OCI-LY3 (cell line): ENCODE results near the gene CDKN2A.

Experiments used
- H2AFZ ChIP-seq: fragments of 200-600, 300-600 bp; shearing (Covaris generic); 2 replicates; pipeline ENCODE4 v1.6.0; 2014; ENCODE audit warnings: antibody characterized with exemption, low read depth, low read length
- H3K27ac ChIP-seq: fragments of 200-600, 300-600 bp; sonication (generic); 2 replicates; pipeline ENCODE4 v1.5.1; 2014; ENCODE audit warnings: mild to moderate bottlenecking, low read length, moderate library complexity, mixed read lengths
- H3K27me3 ChIP-seq: fragments of 200-600, 300-600 bp; sonication (generic); 2 replicates; pipeline ENCODE4 v1.6.1; 2014; ENCODE audit warnings: low read depth, low read length, mixed read lengths
- H3K36me3 ChIP-seq: fragments of 200-600, 300-600 bp; sonication (generic); replicated peaks from 2 replicates; pipeline ENCODE3; 2014; ENCODE audit warnings: low read depth, low read length, mixed read lengths
- H3K4me1 ChIP-seq: fragments of 300-600, 200-600 bp; sonication (generic); 2 replicates; pipeline ENCODE4 v1.6.1; 2014; ENCODE audit warnings: low read length, mixed read lengths
- H3K4me2 ChIP-seq: fragments of 200-600, 300-600 bp; sonication (generic); 2 replicates; pipeline ENCODE4 v1.6.1; 2014; ENCODE audit warnings: low read length, mixed read lengths
- H3K4me3 ChIP-seq: fragments of 300-600, 200-600 bp; sonication (generic); 2 replicates; pipeline ENCODE4 v1.5.1; 2014; ENCODE audit warnings: antibody characterized with exemption, mild to moderate bottlenecking, low read length, moderate library complexity
- H3K79me2 ChIP-seq: fragments of 300-600, 200-600 bp; shearing (Covaris generic); 2 replicates; pipeline ENCODE4 v1.6.1; 2014; ENCODE audit warnings: mild to moderate bottlenecking, low read length, mixed read lengths
- H3K9ac ChIP-seq: fragments of 300-600, 200-600 bp; shearing (Covaris generic); 2 replicates; pipeline ENCODE4 v1.6.0; 2014; ENCODE audit warnings: mild to moderate bottlenecking, low read length, moderate library complexity
- H3K9me3 ChIP-seq: fragments of 200-600, 300-600 bp; shearing (Covaris generic); 2 replicates; pipeline ENCODE4 v1.6.1; 2014; ENCODE audit warnings: low read length, mixed read lengths; ENCODE audit not compliant: insufficient read depth
- H4K20me1 ChIP-seq: fragments of 200-600, 300-600 bp; sonication (generic); 2 replicates; pipeline ENCODE4 v1.6.1; 2016; ENCODE audit warnings: low read length, mixed read lengths; ENCODE audit not compliant: insufficient read depth
- EZH2phosphoT487 ChIP-seq: fragments of 200-600 bp; shearing (Covaris generic); IDR thresholded peaks from 2 replicates; pipeline ENCODE4 v1.6.1; 2018; ENCODE audit warnings: antibody characterized with exemption, mixed run types, low read depth
- TF ChIP-seq, protein P1 (sequence below): fragments of 200-600, 300-600 bp; sonication (generic); IDR thresholded peaks from 2 replicates; pipeline ENCODE4 v1.5.1; 2014; ENCODE audit warnings: antibody characterized with exemption, low read length, low read depth

The CDKN2A gene

DNA sequence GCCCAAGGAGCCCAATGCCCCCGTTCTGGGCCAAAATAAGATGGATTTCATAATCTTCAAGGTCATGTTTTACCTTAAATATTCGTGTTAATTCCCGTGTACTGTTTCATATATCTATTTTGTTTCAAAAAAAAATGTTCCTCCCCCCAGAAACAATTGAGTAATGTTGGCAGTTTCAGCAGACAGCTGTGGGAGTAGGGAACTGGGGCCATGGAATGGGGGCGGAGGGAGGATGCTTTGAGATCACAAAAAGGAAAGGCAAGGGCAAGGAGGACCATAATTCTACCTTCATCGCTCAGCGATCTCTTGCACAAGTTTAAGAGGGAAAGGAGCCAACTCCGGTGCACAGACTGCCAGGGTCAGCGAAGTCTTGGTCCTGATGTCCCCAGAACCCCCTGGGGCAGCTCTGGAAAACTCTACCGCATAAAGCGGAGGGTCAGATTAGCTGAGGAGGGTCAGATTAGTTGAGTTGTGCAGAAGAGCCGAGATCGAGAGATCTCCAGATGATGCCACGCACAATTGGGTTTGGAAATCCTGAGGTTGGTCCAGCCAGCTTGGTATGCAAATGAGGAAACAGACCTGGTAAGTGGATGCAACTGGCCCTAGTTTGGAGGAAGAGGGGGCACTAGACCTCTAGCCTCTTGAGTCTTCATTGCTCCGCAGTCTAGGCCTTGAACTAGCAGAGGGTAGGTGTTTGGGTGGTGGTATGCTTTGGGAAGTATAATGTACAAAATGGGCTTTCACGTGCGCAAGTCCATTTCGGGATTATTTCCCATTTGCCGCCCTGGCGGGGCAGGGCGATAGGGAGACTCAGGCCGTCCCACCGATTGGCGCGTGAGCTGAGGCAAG lies 24.0 kb downstream of the CDKN2A start:
- TF ChIP-seq EZH2phosphoT487: no peak
- TF ChIP-seq, protein P1, sequence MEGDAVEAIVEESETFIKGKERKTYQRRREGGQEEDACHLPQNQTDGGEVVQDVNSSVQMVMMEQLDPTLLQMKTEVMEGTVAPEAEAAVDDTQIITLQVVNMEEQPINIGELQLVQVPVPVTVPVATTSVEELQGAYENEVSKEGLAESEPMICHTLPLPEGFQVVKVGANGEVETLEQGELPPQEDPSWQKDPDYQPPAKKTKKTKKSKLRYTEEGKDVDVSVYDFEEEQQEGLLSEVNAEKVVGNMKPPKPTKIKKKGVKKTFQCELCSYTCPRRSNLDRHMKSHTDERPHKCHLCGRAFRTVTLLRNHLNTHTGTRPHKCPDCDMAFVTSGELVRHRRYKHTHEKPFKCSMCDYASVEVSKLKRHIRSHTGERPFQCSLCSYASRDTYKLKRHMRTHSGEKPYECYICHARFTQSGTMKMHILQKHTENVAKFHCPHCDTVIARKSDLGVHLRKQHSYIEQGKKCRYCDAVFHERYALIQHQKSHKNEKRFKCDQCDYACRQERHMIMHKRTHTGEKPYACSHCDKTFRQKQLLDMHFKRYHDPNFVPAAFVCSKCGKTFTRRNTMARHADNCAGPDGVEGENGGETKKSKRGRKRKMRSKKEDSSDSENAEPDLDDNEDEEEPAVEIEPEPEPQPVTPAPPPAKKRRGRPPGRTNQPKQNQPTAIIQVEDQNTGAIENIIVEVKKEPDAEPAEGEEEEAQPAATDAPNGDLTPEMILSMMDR: no peak
- Histone ChIP-seq H4K20me1 (no peaks in the 10 kb centered on the region), H3K4me1 (no peaks in the 10 kb centered on the region), H3K4me2 (no peak overlapping the region), H3K79me2 (no peaks in the 10 kb centered on the region), H3K9me3 (no peaks in the 10 kb centered on the region), H2AFZ (no peak overlapping the region), H3K27ac (no peak overlapping the region), H3K9ac (no peak overlapping the region), H3K4me3 (no peak overlapping the region), H3K27me3 (no peaks in the 10 kb centered on the region), H3K36me3 (no peaks in the 10 kb centered on the region)

DNA sequence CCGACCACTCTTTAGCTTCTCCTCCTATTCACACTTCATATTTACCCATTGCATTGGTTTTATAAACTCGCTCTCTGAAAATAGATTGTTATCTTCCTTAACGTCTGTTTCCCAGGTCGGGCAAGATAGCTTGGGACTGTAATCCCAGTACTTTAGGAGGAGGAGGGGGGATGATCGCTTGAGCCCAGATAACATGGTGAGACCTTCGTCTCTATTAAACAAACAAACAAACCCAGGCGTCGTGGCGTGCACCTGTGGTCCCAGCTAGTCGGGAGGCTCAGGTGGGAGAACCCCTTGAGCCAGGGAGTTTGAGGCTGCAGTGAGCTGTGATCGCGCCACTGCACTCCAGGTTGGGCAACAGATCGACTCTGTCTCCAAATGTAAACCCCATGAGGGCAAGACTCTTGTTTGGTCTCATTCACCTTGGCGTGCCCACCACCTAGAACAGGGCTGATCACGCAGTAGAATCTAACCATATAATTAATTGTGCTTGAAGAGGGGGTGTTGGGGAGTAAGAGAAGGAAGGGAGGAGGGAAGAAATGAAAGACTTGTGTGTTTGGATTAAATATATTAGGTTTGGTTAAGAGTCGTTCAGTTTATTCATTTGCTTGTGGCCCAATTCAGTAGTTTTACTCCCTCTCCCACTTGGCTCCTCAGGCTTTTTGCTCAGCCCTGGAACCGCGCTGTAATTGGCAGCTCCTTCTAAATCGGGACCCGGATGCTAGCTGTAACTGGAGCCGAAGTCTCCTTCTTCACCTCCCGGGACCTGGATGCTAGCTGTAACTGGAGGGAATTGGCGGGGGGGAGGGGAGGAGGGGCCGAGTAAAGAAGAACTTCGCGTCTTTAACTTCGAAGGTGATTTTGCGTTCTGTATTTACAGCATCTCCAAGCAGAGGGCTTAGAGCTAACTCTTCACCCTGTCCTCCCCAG lies 24.9 kb downstream of the CDKN2A start:
- H3K27ac ChIP-seq: no peak overlapping the region
- no peak overlapping the region for H3K4me3 ChIP-seq
- no peaks in the 10 kb centered on the region for H3K79me2 ChIP-seq
- no peak overlapping the region for H3K9ac ChIP-seq
- TF ChIP-seq EZH2phosphoT487: no peak
- TF ChIP-seq, protein P1: no peak
- no peaks in the 10 kb centered on the region for H4K20me1 ChIP-seq
- H2AFZ ChIP-seq: no peak overlapping the region
- no peaks in the 10 kb centered on the region for H3K36me3 ChIP-seq
- no peak overlapping the region for H3K4me2 ChIP-seq
- no peaks in the 10 kb centered on the region for H3K27me3 ChIP-seq
- H3K9me3 ChIP-seq: no peaks in the 10 kb centered on the region
- H3K4me1 ChIP-seq: no peaks in the 10 kb centered on the region

DNA sequence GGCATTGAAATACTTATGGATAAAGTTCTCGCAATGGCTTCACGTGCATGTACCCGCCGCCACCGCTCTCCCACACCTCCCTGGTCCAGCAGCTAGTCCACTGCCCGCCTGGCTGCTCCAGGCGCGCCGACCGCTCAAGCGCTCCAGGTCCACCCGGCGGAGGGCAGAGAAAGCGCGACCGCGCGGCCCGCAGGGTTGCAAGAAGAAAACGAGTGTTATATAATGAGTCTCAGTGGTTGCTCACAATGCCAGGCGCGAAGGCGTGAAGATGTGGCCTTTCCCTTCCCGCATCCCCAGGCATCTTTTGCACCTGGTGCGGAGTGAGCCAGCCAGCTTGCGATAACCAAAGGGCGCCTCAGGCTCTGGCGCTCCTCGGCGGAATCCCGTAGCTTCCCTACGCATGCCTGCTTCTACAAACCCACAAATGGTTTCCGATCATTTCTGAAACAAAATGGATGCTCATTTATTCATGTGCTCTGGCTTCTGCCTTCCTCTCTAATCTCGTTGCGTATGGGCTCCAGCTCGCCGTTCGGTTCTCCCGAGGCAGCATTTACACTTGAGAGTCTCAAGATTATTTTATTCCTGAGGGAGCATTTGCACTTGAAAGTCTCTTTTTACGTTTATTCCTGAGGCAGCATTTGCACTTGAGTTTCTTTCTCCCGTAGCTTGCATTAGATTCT lies 25.7 kb downstream of the CDKN2A start:
- Histone ChIP-seq H3K4me1 (no peaks in the 10 kb centered on the region), H3K79me2 (no peaks in the 10 kb centered on the region), H2AFZ (no peak overlapping the region), H3K27ac (no peak overlapping the region), H4K20me1 (no peaks in the 10 kb centered on the region), H3K4me3 (no peak overlapping the region), H3K27me3 (no peaks in the 10 kb centered on the region), H3K9ac (no peak overlapping the region), H3K9me3 (no peaks in the 10 kb centered on the region), H3K36me3 (no peaks in the 10 kb centered on the region), H3K4me2 (no peak overlapping the region)
- TF ChIP-seq, protein P1: no peak
- TF ChIP-seq EZH2phosphoT487: no peak
